Panc1 (cell line): Measurements from ENCODE around the gene ARFGEF3. TPM values are rescaled to one million over a fixed set of nuclear protein-coding genes. Genes with fewer than 3 reads are reported as not detected.

Source experiments
- ATAC-seq: fragments of 200-7000 bp; cut with Tn5 transposase; 2 replicates; pipeline ENCODE4 v1.9.1; 2020; ENCODE audit warnings: mild to moderate bottlenecking, moderate library complexity
- BruUV-seq: library from RNA; stranded (reverse); fragments of 400-500 nt; replicated peaks from 2 replicates; lab custom pipeline; 2021; lab: Mats Ljungman, UMichigan
- CTCF ChIA-PET: fragments of 300-600 bp; sonication (Branson Sonifier 250); formaldehyde crosslinking; loops from one replicate; lab custom pipeline; 2022; ENCODE audit warnings: antibody characterized with exemption; lab: Charles Lee
- POLR2A ChIA-PET: fragments of 300-600 bp; sonication (Branson Sonifier 250); formaldehyde crosslinking; loops from one replicate; lab custom pipeline; 2022; ENCODE audit warnings: antibody characterized with exemption; lab: Charles Lee
- DNase-seq: peaks from one replicate; pipeline ENCODE4 v3.0.0-alpha.2; 2010; ENCODE audit warnings: low read depth, low spot score
- H3K27ac ChIP-seq: 2 replicates; pipeline ENCODE4 v1.5.1; 2011; ENCODE audit warnings: mild to moderate bottlenecking, low read length, inconsistent platforms
- H3K27me3 ChIP-seq: fragments of 200-500 bp; sonication (Bioruptor generic); 2 replicates; pipeline ENCODE4 v1.6.0; 2014; ENCODE audit warnings: low read length, inconsistent platforms; ENCODE audit not compliant: control insufficient read depth, insufficient read depth
- H3K36me3 ChIP-seq: fragments of 200-500 bp; sonication (Bioruptor generic); 2 replicates; pipeline ENCODE4 v1.5.1; 2014; ENCODE audit warnings: inconsistent platforms, mild to moderate bottlenecking, low read length, moderate library complexity; ENCODE audit not compliant: control insufficient read depth, insufficient read depth
- H3K4me1 ChIP-seq: 2 replicates; pipeline ENCODE4 v1.5.1; 2011; ENCODE audit warnings: inconsistent platforms, mild to moderate bottlenecking, low read length, moderate library complexity; ENCODE audit not compliant: control insufficient read depth, insufficient read depth
- H3K4me3 ChIP-seq, 2 experiments: 2 replicates each; pipeline ENCODE4 v1.5.1; 2011 to 2012; ENCODE audit warnings: low read depth in 2 of 2, low read length in 2 of 2, mild to moderate bottlenecking in 2 of 2, inconsistent platforms in 1 of 2, moderate library complexity in 1 of 2
- H3K9me3 ChIP-seq: fragments of 200-500 bp; sonication (Bioruptor generic); 2 replicates; pipeline ENCODE4 v1.5.1; 2014; ENCODE audit warnings: low read depth, mild to moderate bottlenecking, inconsistent platforms, low read length, moderate library complexity; ENCODE audit not compliant: control insufficient read depth, insufficient read depth
- CTCF ChIP-seq: fragments of 450-650 bp; IDR thresholded peaks from 2 replicates; pipeline ENCODE4 v1.5.1; 2017; ENCODE audit warnings: mild to moderate bottlenecking
- POLR2AphosphoS5 ChIP-seq: IDR thresholded peaks from 2 replicates; pipeline ENCODE4 v1.6.1; 2012; ENCODE audit warnings: mild to moderate bottlenecking, low read depth, low read length, moderate library complexity
- REST ChIP-seq, 2 experiments: IDR thresholded peaks; 2 replicates each; pipeline ENCODE4 v1.6.1; 2011 to 2012; ENCODE audit warnings: low read depth in 2 of 2, control low read depth in 1 of 2, low read length in 1 of 2, mild to moderate bottlenecking in 1 of 2, moderate library complexity in 1 of 2; ENCODE audit not compliant: insufficient read depth in 1 of 2
- SIN3A ChIP-seq: IDR thresholded peaks from 2 replicates; pipeline ENCODE4 v1.6.1; 2012; ENCODE audit warnings: low read depth, mild to moderate bottlenecking, low read length, moderate library complexity, borderline replicate concordance; ENCODE audit not compliant: insufficient read depth
- TCF7L2 ChIP-seq: IDR thresholded peaks from 2 replicates; pipeline ENCODE4 v1.6.1; 2011; ENCODE audit warnings: mild to moderate bottlenecking, low read depth, low read length, inconsistent platforms
- in situ Hi-C: cut with HindIII; loops from 2 replicates; pipeline ENCODE4 v1.10.0; 2016; ENCODE audit warnings: low sequenced_read_pairs, low pct_unique_long_range_greater_than_20kb
- intact Hi-C: fragments of 100-400 bp; cut with micrococcal nuclease; formaldehyde crosslinking; loops from one replicate; pipeline ENCODE4 v1.10.0; 2022; ENCODE audit not compliant: unreplicated experiment
- total RNA-seq: library from RNA; stranded (reverse); gene quantifications from one replicate; pipeline ENCODE4 v1.2.1, GENCODE V29; 2021; ENCODE audit not compliant: unreplicated experiment

ARFGEF3 gene
- total RNA-seq, 1 experiment from 2014 or later = 1.5 TPM

GRCh38 chr6:138250513-138251247 lies 88.9 kb downstream of the ARFGEF3 start:
- intact Hi-C loops (no loop called here), in situ Hi-C loops (no loop called here)
- ATAC-seq (no peak), DNase-seq (no peak)
- ChIA-PET CTCF (no interaction called here), POLR2A (no interaction called here)
- H3K9me3 ChIP-seq = no peaks in the 10 kb centered on the region
- no peak for TF ChIP-seq CTCF
- no peak for TF ChIP-seq REST (IDR thresholded peaks at IDR 0.05; ENCODE audit: insufficient read depth in 1 of 2, low read depth in 2 of 2, low read length in 1 of 2)
- no peaks in the 10 kb centered on the region for H3K4me1 ChIP-seq
- H3K36me3 ChIP-seq = no peaks in the 10 kb centered on the region
- no TSS peak for BruUV-seq
- H3K27me3 ChIP-seq = peaks cover 7% of the 10 kb centered on the region; the same call in 1 of the 2 replicates
- no peak overlapping the region for H3K4me3 ChIP-seq
- no peak overlapping the region for H3K27ac ChIP-seq

- H3K36me3 ChIP-seq = no peaks in the 10 kb centered on the region
- no peaks in the 10 kb centered on the region for H3K9me3 ChIP-seq
- no peak for DNase-seq
- no peak overlapping the region for H3K4me3 ChIP-seq
- in situ Hi-C loops = no loop called here
- no peaks in the 10 kb centered on the region for H3K4me1 ChIP-seq
- no peak overlapping the region for H3K27ac ChIP-seq
- ATAC-seq = no peak
- BruUV-seq = no TSS peak
- ChIA-PET POLR2A (no interaction called here), CTCF (no interaction called here)
- intact Hi-C loops = no loop called here
- TF ChIP-seq POLR2AphosphoS5 = no peak
- no peak for TF ChIP-seq REST (IDR thresholded peaks at IDR 0.05; ENCODE audit: insufficient read depth in 1 of 2, low read depth in 2 of 2, low read length in 1 of 2)
- TF ChIP-seq CTCF = no peak
- no peak for TF ChIP-seq SIN3A
- no peak for TF ChIP-seq TCF7L2
- H3K27me3 ChIP-seq = no peaks in the 10 kb centered on the region
Observed at GRCh38 chr6:138253731-138254130, 92.0 kb downstream of the ARFGEF3 start.
